ENCODE measurements around the gene SORCS2.

DNA sequence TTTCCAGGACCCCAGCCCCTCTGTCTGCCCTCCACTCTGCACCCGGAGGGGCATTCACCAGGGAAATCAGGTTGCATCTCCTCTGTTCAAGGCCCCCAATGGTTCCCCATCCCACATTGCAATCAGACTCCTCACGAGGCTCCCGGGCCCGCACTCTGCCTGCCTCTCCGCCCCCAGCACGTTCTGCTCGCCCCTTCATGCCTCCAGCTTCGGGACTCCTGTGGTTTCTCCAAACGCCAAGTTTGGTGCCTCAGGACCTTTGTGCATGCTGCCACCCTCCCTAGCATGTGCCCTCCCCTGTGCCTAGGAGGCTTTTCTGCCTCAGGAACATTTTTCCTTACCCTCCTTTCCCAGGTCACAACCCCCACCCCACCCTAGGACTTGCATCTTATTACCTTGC, 426.0 kb downstream of the SORCS2 start:
- TF ChIP-seq TAF1 (IDR thresholded peaks at IDR 0.05; ENCODE audit: borderline replicate concordance, insufficient read depth, low read length) (no peak), POLR2AphosphoS5 (IDR thresholded peaks at IDR 0.05; ENCODE audit: low read depth, low read length) (no peak)
- TF ChIP-seq, protein P1, sequence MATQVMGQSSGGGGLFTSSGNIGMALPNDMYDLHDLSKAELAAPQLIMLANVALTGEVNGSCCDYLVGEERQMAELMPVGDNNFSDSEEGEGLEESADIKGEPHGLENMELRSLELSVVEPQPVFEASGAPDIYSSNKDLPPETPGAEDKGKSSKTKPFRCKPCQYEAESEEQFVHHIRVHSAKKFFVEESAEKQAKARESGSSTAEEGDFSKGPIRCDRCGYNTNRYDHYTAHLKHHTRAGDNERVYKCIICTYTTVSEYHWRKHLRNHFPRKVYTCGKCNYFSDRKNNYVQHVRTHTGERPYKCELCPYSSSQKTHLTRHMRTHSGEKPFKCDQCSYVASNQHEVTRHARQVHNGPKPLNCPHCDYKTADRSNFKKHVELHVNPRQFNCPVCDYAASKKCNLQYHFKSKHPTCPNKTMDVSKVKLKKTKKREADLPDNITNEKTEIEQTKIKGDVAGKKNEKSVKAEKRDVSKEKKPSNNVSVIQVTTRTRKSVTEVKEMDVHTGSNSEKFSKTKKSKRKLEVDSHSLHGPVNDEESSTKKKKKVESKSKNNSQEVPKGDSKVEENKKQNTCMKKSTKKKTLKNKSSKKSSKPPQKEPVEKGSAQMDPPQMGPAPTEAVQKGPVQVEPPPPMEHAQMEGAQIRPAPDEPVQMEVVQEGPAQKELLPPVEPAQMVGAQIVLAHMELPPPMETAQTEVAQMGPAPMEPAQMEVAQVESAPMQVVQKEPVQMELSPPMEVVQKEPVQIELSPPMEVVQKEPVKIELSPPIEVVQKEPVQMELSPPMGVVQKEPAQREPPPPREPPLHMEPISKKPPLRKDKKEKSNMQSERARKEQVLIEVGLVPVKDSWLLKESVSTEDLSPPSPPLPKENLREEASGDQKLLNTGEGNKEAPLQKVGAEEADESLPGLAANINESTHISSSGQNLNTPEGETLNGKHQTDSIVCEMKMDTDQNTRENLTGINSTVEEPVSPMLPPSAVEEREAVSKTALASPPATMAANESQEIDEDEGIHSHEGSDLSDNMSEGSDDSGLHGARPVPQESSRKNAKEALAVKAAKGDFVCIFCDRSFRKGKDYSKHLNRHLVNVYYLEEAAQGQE (IDR thresholded peaks at IDR 0.05; ENCODE audit: insufficient read depth in 1 of 2, low read depth in 2 of 2, low read length in 2 of 2), result no peak

All from PFSK-1 (cell line).